GM12865 (cell line): ENCODE results near the gene CD3D.

Experiments
- DNase-seq: peaks from one replicate; pipeline ENCODE4 v3.0.0; 2010; ENCODE audit warnings: low read depth
- H3K4me3 ChIP-seq: 2 replicates; pipeline ENCODE4 v1.5.1; 2011; ENCODE audit warnings: mild to moderate bottlenecking, low read depth, low read length, control low read depth
- TF ChIP-seq, protein P1 (sequence below): IDR thresholded peaks from 2 replicates; pipeline ENCODE4 v1.5.1; 2011; ENCODE audit warnings: low read length, control low read depth, low read depth, inconsistent platforms; ENCODE audit not compliant: insufficient read depth; ENCODE audit errors: missing control alignments

CD3D gene

GRCh38 chr11:118322721-118323120 is 19.8 kb downstream of the CD3D start:
- no peak overlapping the region for H3K4me3 ChIP-seq
- TF ChIP-seq, protein P1, sequence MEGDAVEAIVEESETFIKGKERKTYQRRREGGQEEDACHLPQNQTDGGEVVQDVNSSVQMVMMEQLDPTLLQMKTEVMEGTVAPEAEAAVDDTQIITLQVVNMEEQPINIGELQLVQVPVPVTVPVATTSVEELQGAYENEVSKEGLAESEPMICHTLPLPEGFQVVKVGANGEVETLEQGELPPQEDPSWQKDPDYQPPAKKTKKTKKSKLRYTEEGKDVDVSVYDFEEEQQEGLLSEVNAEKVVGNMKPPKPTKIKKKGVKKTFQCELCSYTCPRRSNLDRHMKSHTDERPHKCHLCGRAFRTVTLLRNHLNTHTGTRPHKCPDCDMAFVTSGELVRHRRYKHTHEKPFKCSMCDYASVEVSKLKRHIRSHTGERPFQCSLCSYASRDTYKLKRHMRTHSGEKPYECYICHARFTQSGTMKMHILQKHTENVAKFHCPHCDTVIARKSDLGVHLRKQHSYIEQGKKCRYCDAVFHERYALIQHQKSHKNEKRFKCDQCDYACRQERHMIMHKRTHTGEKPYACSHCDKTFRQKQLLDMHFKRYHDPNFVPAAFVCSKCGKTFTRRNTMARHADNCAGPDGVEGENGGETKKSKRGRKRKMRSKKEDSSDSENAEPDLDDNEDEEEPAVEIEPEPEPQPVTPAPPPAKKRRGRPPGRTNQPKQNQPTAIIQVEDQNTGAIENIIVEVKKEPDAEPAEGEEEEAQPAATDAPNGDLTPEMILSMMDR: no peak
- DNase-seq: no peak

DNA sequence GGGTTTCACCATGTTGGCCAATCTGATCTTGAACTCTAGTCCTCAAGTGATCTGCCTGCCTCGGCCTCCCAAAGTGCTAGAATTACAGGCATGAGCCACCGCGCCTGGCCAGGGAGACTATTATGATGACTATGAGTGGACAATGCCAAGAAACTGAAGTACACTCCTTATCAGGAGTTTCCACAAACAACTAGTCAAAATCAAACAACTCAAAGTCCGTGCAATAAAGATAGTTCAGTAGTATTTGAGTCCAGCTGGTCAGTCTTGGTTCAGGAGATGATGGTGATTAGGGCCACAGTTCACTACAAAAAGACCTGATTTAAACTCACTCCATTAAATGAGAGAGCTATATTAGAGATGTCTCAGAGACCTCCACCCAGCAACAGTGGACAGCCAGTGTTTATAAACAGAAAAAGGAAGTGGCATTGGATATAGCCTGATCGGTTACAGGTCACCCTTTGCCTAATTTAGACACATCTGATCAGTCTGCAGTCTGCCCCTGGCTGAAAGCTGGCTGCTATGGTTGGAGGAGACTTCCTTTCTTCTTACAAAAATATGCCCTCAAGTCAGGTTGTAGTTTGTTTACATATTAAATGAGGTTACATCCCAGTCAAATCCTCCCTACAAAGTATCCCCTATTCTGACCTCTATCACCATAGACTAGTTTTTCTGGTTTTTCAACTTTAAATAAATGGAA is 21.0 kb downstream of the CD3D start:
- DNase-seq: peak; percentile 49
- no peak overlapping the region for H3K4me3 ChIP-seq
- TF ChIP-seq, protein P1: no peak

DNA sequence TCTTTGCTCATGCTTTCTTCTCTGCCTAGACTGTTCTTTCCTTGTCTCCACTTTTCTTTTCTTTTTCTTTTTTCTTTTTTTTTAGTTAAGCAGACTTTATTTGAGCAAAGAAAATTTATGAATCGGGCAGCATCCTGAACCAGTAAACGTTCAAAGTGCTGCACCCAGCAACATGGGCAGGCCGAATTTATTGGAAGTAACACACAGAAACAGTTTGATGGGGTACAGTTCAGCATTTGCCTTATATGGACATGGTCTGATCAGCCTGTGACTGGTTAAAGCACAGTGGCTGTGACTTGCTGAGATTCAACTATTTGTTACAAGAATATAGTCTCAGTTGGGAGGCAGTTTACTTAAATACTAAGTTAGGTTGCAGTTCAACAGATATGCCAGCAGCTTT is 22.0 kb downstream of the CD3D start:
- TF ChIP-seq, protein P1: no peak
- DNase-seq: no peak
- H3K4me3 ChIP-seq: no peak overlapping the region

DNA sequence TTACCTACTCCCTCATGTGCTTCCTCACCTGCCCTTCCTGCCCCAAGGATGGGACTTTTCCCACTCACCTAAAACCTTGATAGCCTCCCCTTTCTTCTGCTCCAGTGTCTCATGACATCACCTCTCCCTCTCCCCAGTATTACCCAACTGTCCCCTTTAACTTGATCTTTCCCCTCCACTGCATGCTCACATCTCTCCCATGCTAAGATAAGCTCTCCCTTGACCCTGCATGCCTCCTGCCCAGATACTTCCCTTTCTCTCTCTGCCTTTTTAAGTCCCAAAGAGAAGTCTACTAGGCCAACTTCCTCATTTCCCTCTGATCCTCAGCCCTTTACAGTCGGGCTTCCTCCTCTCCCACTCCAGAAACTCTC is 23.2 kb downstream of the CD3D start:
- TF ChIP-seq, protein P1: no peak
- no peak for DNase-seq
- no peak overlapping the region for H3K4me3 ChIP-seq

GRCh38 chr11:118318581-118319336 is 23.7 kb downstream of the CD3D start:
- TF ChIP-seq, protein P1: no peak
- no peak for DNase-seq
- no peak overlapping the region for H3K4me3 ChIP-seq

DNA sequence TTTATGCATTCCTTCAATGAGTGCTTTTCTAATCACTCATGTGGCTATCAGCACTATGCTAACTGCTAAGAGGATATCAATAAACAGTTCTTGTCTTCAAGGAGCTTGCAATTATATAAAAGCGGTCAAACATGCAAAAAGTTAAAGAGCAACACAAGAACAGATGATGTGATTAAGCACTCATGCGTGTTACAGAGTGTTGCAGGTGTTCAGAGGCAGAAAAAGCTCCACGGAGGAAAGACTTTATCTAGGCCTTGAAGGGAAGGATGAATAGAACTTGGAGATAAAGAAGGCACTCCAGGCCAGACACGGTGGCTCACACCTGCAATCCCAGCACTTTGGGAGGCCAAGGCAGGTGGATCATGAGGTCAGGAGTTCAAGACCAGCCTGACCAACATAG is 24.4 kb downstream of the CD3D start:
- no peak overlapping the region for H3K4me3 ChIP-seq
- no peak for DNase-seq
- TF ChIP-seq, protein P1: no peak
